NT2/D1 (cell line): ENCODE data around the gene CTNNA3.

Source experiments
- SUZ12 ChIP-seq: IDR thresholded peaks from 2 replicates; pipeline ENCODE4 v1.6.1; 2011; ENCODE audit not compliant: insufficient read length, insufficient read depth; ENCODE audit errors: extremely low read depth
- YY1 ChIP-seq: IDR thresholded peaks from 2 replicates; pipeline ENCODE4 v1.6.1; 2011; ENCODE audit not compliant: insufficient read length, insufficient read depth
- ZNF274 ChIP-seq: IDR thresholded peaks from 2 replicates; pipeline ENCODE4 v1.6.1; 2011; ENCODE audit warnings: mild to moderate bottlenecking, low read depth, low read length

GRCh38 chr10:66782144-66782543 lies 913.9 kb downstream of the CTNNA3 start:
- TF ChIP-seq YY1 (no peak), SUZ12 (no peak), ZNF274 (no peak)
